Measurements from ENCODE around the gene RGMB. TPM values are rescaled to one million over a fixed set of nuclear protein-coding genes. Genes with fewer than 3 reads are reported as not detected.

Gene RGMB
- total RNA-seq, 1 experiment from 2014 or later = 20.3 TPM

- DNase-seq (ENCODE audit: unreplicated experiment) = no peak
- no TSS peak for BruUV-seq (replicated peaks)
- TF ChIP-seq, protein P1, sequence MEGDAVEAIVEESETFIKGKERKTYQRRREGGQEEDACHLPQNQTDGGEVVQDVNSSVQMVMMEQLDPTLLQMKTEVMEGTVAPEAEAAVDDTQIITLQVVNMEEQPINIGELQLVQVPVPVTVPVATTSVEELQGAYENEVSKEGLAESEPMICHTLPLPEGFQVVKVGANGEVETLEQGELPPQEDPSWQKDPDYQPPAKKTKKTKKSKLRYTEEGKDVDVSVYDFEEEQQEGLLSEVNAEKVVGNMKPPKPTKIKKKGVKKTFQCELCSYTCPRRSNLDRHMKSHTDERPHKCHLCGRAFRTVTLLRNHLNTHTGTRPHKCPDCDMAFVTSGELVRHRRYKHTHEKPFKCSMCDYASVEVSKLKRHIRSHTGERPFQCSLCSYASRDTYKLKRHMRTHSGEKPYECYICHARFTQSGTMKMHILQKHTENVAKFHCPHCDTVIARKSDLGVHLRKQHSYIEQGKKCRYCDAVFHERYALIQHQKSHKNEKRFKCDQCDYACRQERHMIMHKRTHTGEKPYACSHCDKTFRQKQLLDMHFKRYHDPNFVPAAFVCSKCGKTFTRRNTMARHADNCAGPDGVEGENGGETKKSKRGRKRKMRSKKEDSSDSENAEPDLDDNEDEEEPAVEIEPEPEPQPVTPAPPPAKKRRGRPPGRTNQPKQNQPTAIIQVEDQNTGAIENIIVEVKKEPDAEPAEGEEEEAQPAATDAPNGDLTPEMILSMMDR (IDR thresholded peaks at IDR 0.05; ENCODE audit: unreplicated experiment) = no peak
- Mint-ChIP-seq H3K4me3 (ENCODE audit: unreplicated experiment) (peak overlapping the region; percentile 92), H3K27me3 (ENCODE audit: insufficient read depth, unreplicated experiment) (no peaks in the 10 kb centered on the region), H3K27ac (ENCODE audit: low read depth, unreplicated experiment) (peak overlapping the region; percentile 99), H3K36me3 (ENCODE audit: insufficient read depth, unreplicated experiment) (peaks cover 11% of the 10 kb centered on the region), H3K9me3 (ENCODE audit: unreplicated experiment) (no peaks in the 10 kb centered on the region), H3K4me1 (ENCODE audit: insufficient read depth, unreplicated experiment) (peaks cover 34% of the 10 kb centered on the region)
- intact Hi-C loops (cut with micrococcal nuclease) = loop anchor here (2.0 to 10.0 kb wide), 2 partner anchors 51 to 901 kb away; no protein-coding TSS in a partner anchor
- POLR2A ChIA-PET = interaction anchor here (0.7 to 3.8 kb wide), 16 partner anchors 7 to 1840 kb away, joined by 3 to 28 read pairs (median 3); partner anchors contain the start of genes CHD1 and LNPEP
- CTCF ChIA-PET = interaction anchor here (0.7 to 4.4 kb wide), 6 partner anchors 13 to 1967 kb away, joined by 3 to 23 read pairs (median 4); no protein-coding TSS in a partner anchor
These were observed 2.0 kb downstream of the RGMB start for GRCh38 chr5:98775246-98776065.

DNA sequence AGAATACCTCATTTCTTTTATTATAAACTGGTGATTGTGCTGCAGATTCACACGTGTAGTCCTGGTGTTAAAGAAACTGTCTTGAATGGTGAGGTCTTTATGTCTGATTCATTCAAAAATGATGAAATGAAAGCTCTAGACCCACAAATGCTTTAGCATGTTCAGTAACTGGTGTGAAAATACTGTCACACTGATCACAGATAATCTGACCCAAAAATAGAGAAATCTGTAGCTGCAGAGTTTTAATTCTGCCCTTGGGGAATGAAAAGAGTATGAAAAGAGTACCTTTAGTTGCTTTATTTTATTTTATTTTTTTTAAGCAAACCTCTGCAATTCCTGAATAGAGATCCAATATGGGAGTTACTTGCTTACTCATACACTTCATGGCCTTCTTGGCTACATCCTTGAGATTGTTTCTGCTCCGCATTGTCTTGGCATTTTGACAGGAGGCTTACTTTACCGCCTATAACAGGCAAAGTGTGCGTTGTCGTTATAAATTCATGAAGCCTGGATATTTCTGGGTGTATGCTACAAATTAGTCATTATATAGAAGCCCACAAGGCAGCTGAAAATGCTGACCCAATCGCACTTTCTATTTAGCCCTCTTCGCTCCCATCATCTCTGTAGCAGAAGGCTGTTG, 2.7 kb downstream of the RGMB start:
- POLR2A ChIA-PET = interaction anchor here (0.7 to 3.8 kb wide), 9 partner anchors 9 to 1840 kb away, joined by 3 to 28 read pairs (median 4); partner anchors contain the start of genes CHD1 and LNPEP

DNA sequence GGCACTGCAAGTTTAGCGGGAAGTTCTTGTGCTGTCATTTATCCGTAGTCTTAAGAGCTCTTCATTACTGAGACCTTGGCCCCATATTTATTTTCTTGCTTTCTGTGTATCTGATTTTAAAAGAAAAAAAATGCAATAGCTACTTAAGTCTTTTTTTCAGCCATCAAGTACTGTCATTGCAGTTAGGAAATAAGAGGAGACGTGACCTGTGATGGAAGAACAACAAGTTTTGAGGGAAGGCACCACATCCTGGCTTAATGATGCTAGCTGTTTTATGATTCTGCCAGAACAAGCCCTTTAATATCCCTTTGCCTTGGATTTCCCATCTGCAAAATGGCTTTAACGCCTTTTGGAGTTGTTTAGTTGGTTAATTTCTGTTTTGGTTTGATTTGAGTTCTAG, 3.8 kb downstream of the RGMB start:
- H3K27me3 Mint-ChIP-seq (ENCODE audit: insufficient read depth, unreplicated experiment) = no peaks in the 10 kb centered on the region
- no TSS peak for BruUV-seq (replicated peaks)
- intact Hi-C loops (cut with micrococcal nuclease) = loop anchor here (10.0 kb wide), 1 partner anchor 902 kb away; no protein-coding TSS in a partner anchor
- no peak overlapping the region for H3K27ac Mint-ChIP-seq (ENCODE audit: low read depth, unreplicated experiment)
- H3K4me1 Mint-ChIP-seq (ENCODE audit: insufficient read depth, unreplicated experiment) = peaks cover 22% of the 10 kb centered on the region
- H3K9me3 Mint-ChIP-seq (ENCODE audit: unreplicated experiment) = no peaks in the 10 kb centered on the region
- H3K36me3 Mint-ChIP-seq (ENCODE audit: insufficient read depth, unreplicated experiment) = peaks cover 21% of the 10 kb centered on the region
- POLR2A ChIA-PET = interaction anchor here (0.6 to 3.8 kb wide), 7 partner anchors 8 to 1841 kb away, joined by 3 to 28 read pairs (median 4); partner anchors contain the start of genes CHD1, LNPEP and RIOK2
- DNase-seq (ENCODE audit: unreplicated experiment) = no peak
- CTCF ChIA-PET = interaction anchor here (0.5 to 4.4 kb wide), 6 partner anchors 9 to 251 kb away, joined by 3 to 29 read pairs (median 4); no protein-coding TSS in a partner anchor
- no peak overlapping the region for H3K4me3 Mint-ChIP-seq (ENCODE audit: unreplicated experiment)
- TF ChIP-seq, protein P1 (IDR thresholded peaks at IDR 0.05; ENCODE audit: unreplicated experiment) = no peak

More for the DNA sequence above, 2.7 kb downstream of the RGMB start:
- BruUV-seq (replicated peaks) = no TSS peak
- CTCF ChIA-PET = interaction anchor here (0.6 to 4.4 kb wide), 5 partner anchors 8 to 1242 kb away, joined by 3 to 29 read pairs (median 4); no protein-coding TSS in a partner anchor
- Mint-ChIP-seq H3K4me1 (ENCODE audit: insufficient read depth, unreplicated experiment) (peaks cover 33% of the 10 kb centered on the region), H3K27ac (ENCODE audit: low read depth, unreplicated experiment) (peak overlapping the region; percentile 99), H3K4me3 (ENCODE audit: unreplicated experiment) (peak overlapping the region; percentile 92), H3K9me3 (ENCODE audit: unreplicated experiment) (no peaks in the 10 kb centered on the region), H3K36me3 (ENCODE audit: insufficient read depth, unreplicated experiment) (peaks cover 13% of the 10 kb centered on the region), H3K27me3 (ENCODE audit: insufficient read depth, unreplicated experiment) (no peaks in the 10 kb centered on the region)
- TF ChIP-seq, protein P1 (IDR thresholded peaks at IDR 0.05; ENCODE audit: unreplicated experiment) = no peak
- intact Hi-C loops (cut with micrococcal nuclease) = loop anchor here (10.0 kb wide), 1 partner anchor 901 kb away; no protein-coding TSS in a partner anchor
- peak; percentile 64 for DNase-seq (ENCODE audit: unreplicated experiment)

All from MCF 10A (cell line).